ENCODE data around the gene IL12RB2. TPM values are rescaled to one million over a fixed set of nuclear protein-coding genes. Genes with fewer than 3 reads are reported as not detected.
"Not testable (repeated sequence)": the region's sequence is repeated elsewhere in the genome, so short reads cannot be mapped to it uniquely, and the experiment has no call there.

Gene IL12RB2
- total RNA-seq, 1 donor from 2014 or later: not detected

DNA sequence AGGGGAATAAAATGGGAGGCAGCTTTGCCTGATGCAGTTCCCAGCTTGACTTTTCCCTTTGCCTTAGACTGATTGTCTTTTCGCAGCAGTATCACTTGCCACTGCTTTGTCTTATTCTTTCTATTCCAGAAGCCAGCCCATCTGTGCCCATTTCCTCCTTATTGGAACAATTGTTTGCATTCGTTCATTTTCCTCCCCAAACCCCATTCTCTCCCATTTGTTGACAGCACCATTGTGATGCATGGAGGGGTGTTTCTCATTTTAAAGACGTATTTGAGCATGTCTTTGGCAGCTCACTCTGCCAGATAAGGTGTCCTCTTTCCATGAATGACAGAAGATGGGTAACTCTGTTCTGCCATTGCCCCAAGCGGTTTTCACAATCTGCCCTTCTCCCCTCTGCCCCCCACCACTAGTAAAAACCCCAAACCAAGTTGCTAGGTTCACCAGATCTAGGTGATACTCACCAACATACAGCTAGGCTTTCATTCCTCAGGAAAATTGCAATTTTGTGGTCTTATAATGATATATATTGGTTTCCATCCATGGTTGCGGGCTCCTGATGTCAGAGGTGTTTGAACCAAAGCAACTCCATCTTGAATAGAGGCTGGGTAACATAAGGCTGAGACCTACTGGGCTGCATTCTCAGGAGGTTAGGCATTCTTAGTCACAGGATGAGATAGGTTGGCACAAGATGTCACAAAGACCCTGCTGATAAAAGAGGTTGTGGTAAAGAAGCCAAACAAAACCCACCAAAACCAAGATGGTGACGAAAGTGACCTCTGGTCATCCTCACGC lies 91.7 kb downstream of the IL12RB2 start:
- Histone ChIP-seq H3K4me1 (no peaks in the 10 kb centered on the region), H3K27me3 (no peaks in the 10 kb centered on the region), H3K9me3 (no peaks in the 10 kb centered on the region), H3K27ac (no peak overlapping the region), H3K4me3 (no peak overlapping the region), H3K36me3 (no peaks in the 10 kb centered on the region)
- no peak for DNase-seq (ENCODE audit: low spot score in 2 of 2)
- TF ChIP-seq, protein P1, sequence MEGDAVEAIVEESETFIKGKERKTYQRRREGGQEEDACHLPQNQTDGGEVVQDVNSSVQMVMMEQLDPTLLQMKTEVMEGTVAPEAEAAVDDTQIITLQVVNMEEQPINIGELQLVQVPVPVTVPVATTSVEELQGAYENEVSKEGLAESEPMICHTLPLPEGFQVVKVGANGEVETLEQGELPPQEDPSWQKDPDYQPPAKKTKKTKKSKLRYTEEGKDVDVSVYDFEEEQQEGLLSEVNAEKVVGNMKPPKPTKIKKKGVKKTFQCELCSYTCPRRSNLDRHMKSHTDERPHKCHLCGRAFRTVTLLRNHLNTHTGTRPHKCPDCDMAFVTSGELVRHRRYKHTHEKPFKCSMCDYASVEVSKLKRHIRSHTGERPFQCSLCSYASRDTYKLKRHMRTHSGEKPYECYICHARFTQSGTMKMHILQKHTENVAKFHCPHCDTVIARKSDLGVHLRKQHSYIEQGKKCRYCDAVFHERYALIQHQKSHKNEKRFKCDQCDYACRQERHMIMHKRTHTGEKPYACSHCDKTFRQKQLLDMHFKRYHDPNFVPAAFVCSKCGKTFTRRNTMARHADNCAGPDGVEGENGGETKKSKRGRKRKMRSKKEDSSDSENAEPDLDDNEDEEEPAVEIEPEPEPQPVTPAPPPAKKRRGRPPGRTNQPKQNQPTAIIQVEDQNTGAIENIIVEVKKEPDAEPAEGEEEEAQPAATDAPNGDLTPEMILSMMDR (IDR thresholded peaks at IDR 0.05): no peak
- intact Hi-C loops (cut with DNase I): no loop called here

DNA sequence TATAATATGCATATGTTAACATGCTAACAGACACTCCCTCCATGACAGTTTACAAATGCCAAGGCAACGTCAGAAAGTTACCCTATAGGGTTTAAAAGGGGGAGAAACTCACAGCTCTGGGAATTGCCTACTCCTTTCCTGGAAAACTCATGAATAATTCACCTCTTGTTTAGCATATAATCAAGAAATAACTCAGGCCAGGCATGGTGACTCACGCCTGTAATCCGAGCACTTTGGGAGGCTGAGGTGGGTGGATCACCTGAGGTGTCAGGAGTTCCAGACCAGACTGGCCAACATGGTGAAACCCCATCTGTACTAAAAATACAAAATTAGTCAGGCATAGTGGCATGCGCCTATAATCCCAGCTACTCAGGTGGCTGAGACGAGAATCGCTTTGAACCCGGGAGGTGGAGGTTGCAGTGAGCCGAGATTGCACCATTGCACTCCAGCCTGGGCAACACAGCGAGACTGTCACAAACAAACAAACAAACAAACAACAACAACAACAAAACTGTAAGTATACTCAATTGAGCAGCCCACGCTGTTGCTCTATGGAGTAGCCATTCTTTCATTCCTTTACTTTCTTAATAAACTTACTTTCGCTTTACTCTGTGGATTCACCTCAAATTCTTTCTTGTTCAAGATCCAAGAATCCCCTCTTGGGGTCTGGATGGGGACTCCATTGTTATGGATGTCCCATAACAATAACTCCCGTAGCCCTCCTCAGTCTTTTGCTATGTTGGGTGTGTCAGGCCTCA lies 92.5 kb downstream of the IL12RB2 start:
- H3K4me1 ChIP-seq; H3K36me3 ChIP-seq; DNase-seq (ENCODE audit: low spot score in 2 of 2); H3K4me3 ChIP-seq; intact Hi-C loops (cut with DNase I); H3K27me3 ChIP-seq; H3K9me3 ChIP-seq; H3K27ac ChIP-seq: not testable (repeated sequence)

DNA sequence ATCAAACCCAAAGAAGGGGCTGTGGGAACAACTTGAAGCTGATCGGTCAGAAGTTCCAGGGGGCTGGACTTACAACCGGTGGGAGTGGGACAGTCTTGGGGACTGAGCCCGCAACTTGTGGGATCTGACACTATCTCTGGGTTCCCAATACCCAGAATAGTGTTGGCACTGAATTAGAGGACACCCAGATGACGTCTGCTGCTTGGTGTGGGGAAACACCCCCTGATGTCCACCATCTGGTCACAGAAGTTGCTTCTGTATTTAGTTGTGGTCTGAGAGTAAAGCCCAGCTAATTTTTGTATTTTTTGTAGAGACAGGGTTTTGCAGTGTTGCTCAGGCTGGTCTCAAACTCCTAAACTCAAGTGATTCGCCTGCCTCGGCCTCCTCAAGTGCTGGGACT lies 93.8 kb downstream of the IL12RB2 start:
- no peak for DNase-seq (ENCODE audit: low spot score in 2 of 2)
- Histone ChIP-seq H3K27ac (no peak overlapping the region), H3K9me3 (no peaks in the 10 kb centered on the region), H3K4me3 (no peak overlapping the region), H3K27me3 (no peaks in the 10 kb centered on the region), H3K4me1 (no peaks in the 10 kb centered on the region), H3K36me3 (no peaks in the 10 kb centered on the region)
- intact Hi-C loops (cut with DNase I): no loop called here
- TF ChIP-seq, protein P1 (IDR thresholded peaks at IDR 0.05): no peak

DNA sequence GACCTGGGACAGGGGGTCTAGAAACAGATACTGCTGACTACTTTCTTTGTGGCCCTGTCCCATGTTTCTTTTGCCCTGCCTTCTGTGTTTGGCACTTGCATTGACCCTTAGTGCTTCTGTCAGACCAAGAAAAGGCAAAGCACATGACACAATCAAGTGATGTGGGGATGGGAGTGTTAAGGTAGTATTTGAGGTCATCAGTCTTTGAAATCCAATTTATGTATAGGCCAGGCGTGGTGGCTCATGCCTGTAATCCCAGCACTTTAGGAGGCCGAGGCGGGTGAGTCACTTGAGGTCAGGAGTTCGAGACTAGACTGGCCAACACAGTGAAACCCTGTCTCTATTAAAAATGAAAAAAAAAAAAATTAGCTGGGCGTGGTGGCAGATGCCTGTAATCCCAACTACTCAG lies 96.5 kb downstream of the IL12RB2 start:
- H3K4me3 ChIP-seq: no peak overlapping the region
- H3K4me1 ChIP-seq: peaks cover 0 to 2% of the 10 kb centered on the region in 2 donors
- H3K36me3 ChIP-seq: no peaks in the 10 kb centered on the region
- no peak for DNase-seq (ENCODE audit: low spot score in 2 of 2)
- TF ChIP-seq, protein P1 (IDR thresholded peaks at IDR 0.05): no peak
- intact Hi-C loops (cut with DNase I): no loop called here
- H3K27ac ChIP-seq: no peak overlapping the region
- H3K9me3 ChIP-seq: no peaks in the 10 kb centered on the region
- H3K27me3 ChIP-seq: no peaks in the 10 kb centered on the region

DNA sequence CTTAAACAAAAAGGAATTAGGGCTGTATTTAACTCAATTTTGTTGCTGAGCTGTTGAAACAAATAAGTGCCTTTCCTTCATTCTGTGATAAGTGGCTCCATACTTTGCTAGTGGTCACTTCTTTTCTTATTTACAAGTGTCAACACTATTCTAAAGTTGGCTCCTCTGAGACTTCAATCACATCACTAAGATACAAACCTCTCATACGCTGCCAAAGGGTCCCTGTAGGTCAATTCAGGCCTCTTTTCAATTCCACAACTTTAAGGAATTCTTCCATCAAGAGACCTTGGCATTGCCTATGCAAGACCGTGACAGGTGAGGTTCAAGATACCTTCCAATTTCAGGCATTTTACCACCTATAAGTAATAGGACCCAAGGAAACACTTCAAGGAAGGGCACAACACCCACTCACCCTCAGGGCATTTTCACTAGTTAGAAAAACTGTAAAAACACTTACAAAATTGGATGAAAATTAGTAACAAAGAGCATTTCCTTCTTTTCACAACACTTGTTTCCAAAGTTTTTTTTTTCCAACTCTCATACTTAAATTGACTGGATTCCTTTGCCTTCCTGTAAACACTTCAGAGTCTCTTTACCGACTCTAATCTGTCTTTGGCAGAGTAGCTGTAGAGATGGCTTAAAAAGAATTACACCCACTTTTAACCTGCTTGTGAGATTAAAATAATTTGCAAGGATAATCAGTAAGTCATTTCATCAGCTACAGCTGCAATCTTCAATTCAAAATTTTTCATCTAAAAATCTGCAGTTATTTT lies 98.0 kb downstream of the IL12RB2 start:
- Histone ChIP-seq H3K9me3 (no peaks in the 10 kb centered on the region), H3K27ac (no peak overlapping the region), H3K27me3 (no peaks in the 10 kb centered on the region), H3K36me3 (peaks cover 0 to 6% of the 10 kb centered on the region in 2 donors), H3K4me1 (peaks cover 0 to 2% of the 10 kb centered on the region in 2 donors), H3K4me3 (no peak overlapping the region)
- TF ChIP-seq, protein P1 (IDR thresholded peaks at IDR 0.05): no peak
- intact Hi-C loops (cut with DNase I): no loop called here
- DNase-seq (ENCODE audit: low spot score in 2 of 2): no peak
